Measurements from ENCODE around the gene CYLC2. TPM values are rescaled to one million over a fixed set of nuclear protein-coding genes. Genes with fewer than 3 reads are reported as not detected.

The CYLC2 gene
- total RNA-seq, 2 donors from 2014 or later, result not detected

DNA sequence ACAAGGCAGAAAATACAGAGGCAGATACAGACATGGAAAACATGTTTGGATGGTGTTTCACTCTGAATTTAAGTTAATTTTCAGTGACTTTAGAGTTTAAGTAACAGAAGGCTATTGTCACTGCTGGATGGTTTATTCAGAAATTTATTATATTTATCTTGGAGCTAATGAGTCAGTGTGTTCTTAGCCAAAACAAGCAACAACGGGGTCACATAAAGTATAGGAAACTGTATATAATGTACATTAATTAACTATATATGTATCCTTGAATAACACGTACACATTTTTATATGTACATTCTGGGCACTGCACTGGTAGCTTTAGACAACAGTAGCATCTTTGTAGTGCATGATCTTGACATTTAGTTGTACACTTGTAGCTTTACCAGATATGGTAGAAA is 30.7 kb downstream of the CYLC2 start:
- no peaks in the 10 kb centered on the region for H3K27me3 ChIP-seq
- TF ChIP-seq CTCF (IDR thresholded peaks at IDR 0.05), result no peak
- H3K27ac ChIP-seq, result no peak overlapping the region
- H3K36me3 ChIP-seq, result no peaks in the 10 kb centered on the region
- H3K4me1 ChIP-seq, result no peaks in the 10 kb centered on the region
- H3K9ac ChIP-seq (ENCODE audit: low read depth in 2 of 2, low read length in 2 of 2), result no peak overlapping the region
- H3K9me3 ChIP-seq, result no peaks in the 10 kb centered on the region
- intact Hi-C loops (cut with DNase I), result no loop called here
- no peak overlapping the region for H3K4me3 ChIP-seq
- DNase-seq, result no peak

DNA sequence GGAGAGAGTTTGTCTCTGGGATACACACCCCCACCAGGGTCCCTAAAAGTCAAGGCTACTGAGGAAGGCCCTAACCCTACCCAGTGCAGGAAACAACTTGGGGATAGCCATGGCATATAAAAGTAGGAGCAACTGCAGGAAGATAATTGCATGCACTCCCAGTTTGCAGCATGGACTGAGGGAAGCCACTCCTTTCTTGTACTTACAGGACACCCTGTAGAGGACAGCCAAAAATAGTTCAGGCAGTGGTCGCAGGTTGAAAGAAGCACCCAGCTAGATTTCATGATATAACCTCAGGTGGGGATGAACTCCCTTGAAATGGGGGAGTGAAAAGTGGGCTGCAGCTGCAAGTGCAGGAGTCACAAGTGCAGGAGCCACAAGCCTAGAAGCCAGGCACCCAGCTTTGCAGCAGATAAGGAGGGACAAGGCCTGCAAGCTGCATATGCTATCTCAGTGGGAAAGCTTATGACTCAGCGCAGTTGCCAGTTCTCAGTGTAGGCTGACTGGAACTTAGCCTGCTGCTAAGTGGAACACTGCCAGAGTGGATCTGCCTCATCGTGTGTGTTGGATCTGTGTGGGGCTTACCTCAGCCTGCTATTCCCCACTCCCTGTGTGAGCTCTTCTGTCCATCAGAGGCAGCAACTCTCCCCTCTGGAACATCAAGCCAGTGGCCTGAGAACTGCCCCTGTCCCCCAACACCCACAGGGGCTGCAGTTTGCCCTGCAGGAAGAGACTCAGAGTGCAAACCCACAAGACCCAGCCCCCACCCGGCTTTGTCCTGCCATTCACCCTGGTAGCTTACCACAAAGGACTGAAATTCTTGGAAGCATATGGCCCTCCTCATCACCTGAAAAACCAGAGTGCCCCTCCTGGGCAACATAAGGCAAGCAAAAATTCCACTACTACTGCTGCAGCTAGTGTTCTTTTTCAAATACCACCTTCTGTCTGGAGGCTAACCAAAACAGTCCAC is 42.7 kb downstream of the CYLC2 start:
- Histone ChIP-seq H3K36me3 (no peaks in the 10 kb centered on the region), H3K27ac (no peak overlapping the region), H3K9me3 (no peaks in the 10 kb centered on the region), H3K4me3 (no peak overlapping the region), H3K27me3 (no peaks in the 10 kb centered on the region), H3K9ac (ENCODE audit: low read depth in 2 of 2, low read length in 2 of 2) (no peak overlapping the region), H3K4me1 (no peaks in the 10 kb centered on the region)
- intact Hi-C loops (cut with DNase I), result no loop called here
- no peak for TF ChIP-seq CTCF (IDR thresholded peaks at IDR 0.05)
- no peak for DNase-seq

GRCh38 chr9:103041961-103042360 is 46.8 kb downstream of the CYLC2 start:
- Histone ChIP-seq H3K9me3 (no peaks in the 10 kb centered on the region), H3K9ac (ENCODE audit: low read depth in 2 of 2, low read length in 2 of 2) (no peak overlapping the region), H3K4me1 (no peaks in the 10 kb centered on the region), H3K4me3 (no peak overlapping the region), H3K27ac (no peak overlapping the region), H3K36me3 (no peaks in the 10 kb centered on the region), H3K27me3 (no peaks in the 10 kb centered on the region)
- intact Hi-C loops (cut with DNase I), result no loop called here
- no peak for TF ChIP-seq CTCF (IDR thresholded peaks at IDR 0.05)
- DNase-seq, result no peak
